Testis (tissue), 3 donors: ENCODE data around the gene TMEM273. TPM values are rescaled to one million over a fixed set of nuclear protein-coding genes. Genes with fewer than 3 reads are reported as not detected.

Experiments
- DNase-seq: peaks from one replicate; pipeline ENCODE4 v3.0.0-alpha.2; 2019
- H3K27ac ChIP-seq, 2 donors: fragments of 200-600 bp; sonication (generic); one replicate each; pipeline ENCODE4 v1.5.1; 2019
- H3K27me3 ChIP-seq: fragments of 200-600 bp; sonication (generic); one replicate; pipeline ENCODE4 v1.5.1; 2019
- H3K36me3 ChIP-seq: fragments of 200-600 bp; sonication (generic); one replicate; pipeline ENCODE4 v1.5.1; 2017; ENCODE audit warnings: low read depth; ENCODE audit errors: missing control alignments
- H3K4me1 ChIP-seq: fragments of 200-600 bp; sonication (generic); one replicate; pipeline ENCODE4 v1.5.1; 2019
- H3K4me3 ChIP-seq, 2 donors: fragments of 200-600 bp; sonication (generic); one replicate each; pipeline ENCODE4 v1.5.1; 2017 to 2019
- H3K9me3 ChIP-seq: fragments of 200-600 bp; sonication (generic); one replicate; pipeline ENCODE4 v1.5.1; 2017
- CTCF ChIP-seq, 3 experiments: fragments of 450-650 bp in 2 of 3; fragments of 200-600 bp in 1 of 3; sonication (generic) in 1 of 3; IDR thresholded peaks; one replicate each; pipeline ENCODE4 v1.5.1; 2016 to 2019; ENCODE audit warnings: antibody characterized with exemption in 3 of 3, mild to moderate bottlenecking in 2 of 3, moderate library complexity in 1 of 3
- POLR2A ChIP-seq: fragments of 450-650 bp; IDR thresholded peaks from one replicate; pipeline ENCODE4 v1.6.1; 2017; ENCODE audit warnings: antibody characterized with exemption, mild to moderate bottlenecking, moderate library complexity
- WGBS, 2 donors: methylation state at CpG; one replicate each; pipeline ENCODE4 v1.1.5; 2018; 5-methylcytosine and 5-hydroxymethylcytosine counted together
- intact Hi-C: fragments of 100-400 bp; cut with DNase I; formaldehyde crosslinking; loops from one replicate; pipeline ENCODE4 v1.15.1; 2023; ENCODE audit warnings: low total_unique reads
- polyA plus RNA-seq: library from polyadenylated mRNA; stranded (reverse); fragments of 350-450 nt; fragmentation: Illumina TruSeq; extraction: RNeasy Lipid Tissue Mini Kit (QIAGEN cat#74804); gene quantifications from one replicate; pipeline ENCODE4 v1.2.3, GENCODE V29; 2014; ENCODE audit warnings: low read depth, low replicate concordance; ENCODE audit not compliant: insufficient read depth
- total RNA-seq, 2 donors: library from RNA; depleted of rRNA; stranded (reverse); fragments of >200 nt; gene quantifications; one replicate each; pipeline ENCODE4 v1.2.3, GENCODE V29; 2016

The TMEM273 gene
- total and polyA plus RNA-seq, 3 donors from 2014 or later, result 4.5 to 8.2 (median 5.3) TPM

- H3K27me3 ChIP-seq, result no peaks in the 10 kb centered on the region
- 88 to 96% methylated on average over 7 to 8 of the region's 8 CpGs for WGBS, 2 donors
- no peak overlapping the region for H3K27ac ChIP-seq
- DNase-seq, result no peak
- no peak overlapping the region for H3K4me3 ChIP-seq
- H3K4me1 ChIP-seq, result no peaks in the 10 kb centered on the region
- TF ChIP-seq CTCF (IDR thresholded peaks at IDR 0.05) (no peak), POLR2A (no peak)
- H3K9me3 ChIP-seq, result no peaks in the 10 kb centered on the region
- no peaks in the 10 kb centered on the region for H3K36me3 ChIP-seq
- intact Hi-C loops, result no loop called here
These were observed 12.4 kb downstream of the TMEM273 start for GRCh38 chr10:49175587-49176309.

- intact Hi-C loops, result no loop called here
These were observed 13.2 kb downstream of the TMEM273 start for GRCh38 chr10:49174926-49175500.

GRCh38 chr10:49174261-49174925 is 13.8 kb downstream of the TMEM273 start:
- no peaks in the 10 kb centered on the region for H3K36me3 ChIP-seq
- no peak for DNase-seq
- intact Hi-C loops, result no loop called here
- H3K4me1 ChIP-seq, result no peaks in the 10 kb centered on the region
- no peaks in the 10 kb centered on the region for H3K9me3 ChIP-seq
- H3K27me3 ChIP-seq, result no peaks in the 10 kb centered on the region
- 84 to 85% methylated on average over 15 of the region's 15 CpGs for WGBS, 2 donors
- H3K27ac ChIP-seq, result no peak overlapping the region
- no peak overlapping the region for H3K4me3 ChIP-seq
- TF ChIP-seq POLR2A, result no peak
- no peak for TF ChIP-seq CTCF (IDR thresholded peaks at IDR 0.05)

More at GRCh38 chr10:49174926-49175500, 13.2 kb downstream of the TMEM273 start:
- DNase-seq, result no peak
- no peaks in the 10 kb centered on the region for H3K36me3 ChIP-seq
- no peak for TF ChIP-seq CTCF (IDR thresholded peaks at IDR 0.05)
- TF ChIP-seq POLR2A, result no peak
- no peaks in the 10 kb centered on the region for H3K27me3 ChIP-seq
- H3K9me3 ChIP-seq, result no peaks in the 10 kb centered on the region
- H3K4me3 ChIP-seq, result no peak overlapping the region
- no peaks in the 10 kb centered on the region for H3K4me1 ChIP-seq
- WGBS, 2 donors, result 78 to 86% methylated on average over 10 of the region's 10 CpGs
- H3K27ac ChIP-seq, result no peak overlapping the region

GRCh38 chr10:49173853-49174252 is 14.3 kb downstream of the TMEM273 start:
- 76 to 92% methylated on average over 4 of the region's 4 CpGs for WGBS, 2 donors
- no peak for DNase-seq
- Histone ChIP-seq H3K4me1 (no peaks in the 10 kb centered on the region), H3K4me3 (no peak overlapping the region), H3K27ac (no peak overlapping the region), H3K9me3 (no peaks in the 10 kb centered on the region), H3K27me3 (no peaks in the 10 kb centered on the region), H3K36me3 (no peaks in the 10 kb centered on the region)
- TF ChIP-seq CTCF (IDR thresholded peaks at IDR 0.05) (no peak), POLR2A (no peak)
- intact Hi-C loops, result no loop called here
